GM19395 (cell line): Measurements from ENCODE around the gene DSCAM.

Experiments
- ATAC-seq: cut with Tn5 transposase; IDR thresholded peaks from one replicate; pipeline ENCODE4 v1.9.1; 2021; ENCODE audit warnings: mild to moderate bottlenecking, moderate library complexity; ENCODE audit not compliant: unreplicated experiment

The DSCAM gene

DNA sequence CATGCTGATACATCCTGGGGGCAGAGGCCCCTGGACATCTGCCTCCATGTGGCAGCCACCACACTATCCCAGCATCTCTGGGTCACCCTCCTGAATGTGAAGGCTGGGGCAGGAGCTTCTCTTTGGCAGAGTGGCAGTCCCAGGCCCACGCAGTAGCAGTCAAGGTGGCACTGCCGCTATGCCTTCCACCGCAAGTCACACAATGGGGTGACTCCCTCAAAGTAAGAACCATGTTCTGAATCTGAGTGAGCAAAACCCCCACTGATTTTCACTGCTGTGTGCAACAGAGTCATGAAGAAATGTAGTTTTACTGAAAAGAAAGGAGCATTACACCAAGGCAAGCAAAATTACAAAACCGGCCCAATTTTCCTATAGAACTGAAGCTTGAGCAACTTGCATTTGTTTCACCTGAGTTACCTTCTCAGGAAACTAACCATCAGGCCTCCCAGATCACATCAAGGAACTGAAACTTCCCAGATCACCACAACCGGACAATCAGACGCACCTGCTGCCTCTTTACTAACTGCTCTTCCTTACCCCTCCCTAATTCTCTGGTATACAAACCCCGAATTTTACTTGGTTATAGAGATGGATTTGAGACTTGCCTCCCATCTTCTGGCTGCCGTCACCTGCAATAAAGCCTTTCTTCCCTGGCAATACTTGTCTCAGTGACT is 877.1 kb downstream of the DSCAM start:
- no peak for ATAC-seq

DNA sequence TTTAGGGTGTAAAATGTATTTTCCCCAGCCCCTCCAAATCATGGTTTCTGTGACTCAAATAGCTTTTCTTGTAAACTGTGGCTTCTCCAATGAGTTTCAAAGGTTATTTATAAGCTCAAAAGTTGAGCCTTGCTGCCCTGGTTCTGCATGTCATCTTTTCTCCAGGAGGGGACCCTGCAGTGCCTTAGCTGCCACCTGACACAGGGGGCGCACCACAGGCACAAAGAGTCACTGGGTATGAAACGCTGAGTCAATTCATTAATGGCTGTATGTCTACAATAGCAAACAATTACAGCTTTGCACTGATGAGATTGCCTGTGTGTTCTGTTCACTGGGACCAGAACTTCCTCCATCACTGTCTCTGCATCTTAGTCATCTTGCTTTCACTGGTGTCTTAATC is 878.9 kb downstream of the DSCAM start:
- ATAC-seq: no peak

DNA sequence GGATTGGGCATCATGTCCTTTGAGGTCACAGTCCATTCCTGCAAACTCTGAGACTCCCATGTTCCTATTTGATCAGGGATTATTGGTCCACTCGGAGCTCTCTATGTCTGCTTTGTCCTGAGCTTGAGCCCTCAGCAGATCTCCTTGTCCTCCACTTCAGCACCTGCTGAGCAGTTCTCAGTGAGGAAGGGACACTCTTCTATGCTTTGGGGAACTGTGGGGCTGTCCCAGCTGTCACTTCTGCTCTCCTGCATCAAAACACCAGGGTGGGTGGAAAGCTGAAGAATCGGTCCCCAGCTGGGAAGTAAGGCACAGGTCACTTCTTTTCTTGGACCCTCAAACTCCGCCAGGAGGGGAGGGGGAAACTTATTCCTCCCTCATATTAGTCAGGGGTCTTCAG is 880.2 kb downstream of the DSCAM start:
- ATAC-seq: no peak

DNA sequence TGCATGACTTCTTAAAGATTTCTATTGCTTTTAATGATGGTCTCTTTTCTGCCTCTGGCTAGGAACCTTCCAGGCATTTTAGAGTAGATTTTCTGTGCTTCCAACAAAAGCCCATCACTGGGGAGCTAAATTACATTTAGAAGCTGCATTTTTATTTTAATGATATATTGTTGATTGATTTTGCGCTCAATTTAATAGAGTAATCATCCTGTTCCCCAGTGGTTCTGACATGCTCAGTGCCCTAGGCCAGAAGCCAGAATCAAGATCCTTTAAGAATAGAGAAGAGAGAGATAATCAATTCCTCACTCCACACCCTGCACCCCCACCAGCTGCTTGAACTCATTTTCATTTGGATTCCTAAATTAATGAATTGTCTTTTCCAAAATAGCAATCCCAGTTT is 881.9 kb downstream of the DSCAM start:
- no peak for ATAC-seq

DNA sequence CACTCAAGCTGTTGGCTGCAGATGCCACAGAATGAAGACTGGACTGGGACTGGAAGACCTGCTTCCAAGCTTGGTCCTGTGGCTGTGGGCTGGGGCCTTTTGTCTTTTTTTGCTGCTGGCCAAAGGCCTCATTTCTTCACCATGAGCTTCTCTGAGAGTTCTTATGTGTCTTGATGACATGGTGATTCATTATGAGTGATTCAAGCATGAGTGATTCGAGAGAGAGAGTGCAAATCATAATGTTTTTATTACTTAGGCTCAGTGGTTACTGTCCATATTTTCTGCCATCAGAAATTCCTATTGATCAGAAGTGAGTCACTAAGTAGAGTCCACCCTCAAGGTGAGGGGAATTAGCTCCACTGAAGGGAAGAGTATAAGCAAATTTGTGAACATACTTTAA is 885.7 kb downstream of the DSCAM start:
- ATAC-seq: no peak
